ENCODE results near the gene PIP5K1C. TPM values are rescaled to one million over a fixed set of nuclear protein-coding genes. Genes with fewer than 3 reads are reported as not detected.

Gene PIP5K1C
- total and polyA plus RNA-seq, 9 of the 15 experiments (the other 6 are each of a cell fraction or from before 2014, with no cell fraction given) = 0.38 to 22.1 (median 4.1) TPM

DNA sequence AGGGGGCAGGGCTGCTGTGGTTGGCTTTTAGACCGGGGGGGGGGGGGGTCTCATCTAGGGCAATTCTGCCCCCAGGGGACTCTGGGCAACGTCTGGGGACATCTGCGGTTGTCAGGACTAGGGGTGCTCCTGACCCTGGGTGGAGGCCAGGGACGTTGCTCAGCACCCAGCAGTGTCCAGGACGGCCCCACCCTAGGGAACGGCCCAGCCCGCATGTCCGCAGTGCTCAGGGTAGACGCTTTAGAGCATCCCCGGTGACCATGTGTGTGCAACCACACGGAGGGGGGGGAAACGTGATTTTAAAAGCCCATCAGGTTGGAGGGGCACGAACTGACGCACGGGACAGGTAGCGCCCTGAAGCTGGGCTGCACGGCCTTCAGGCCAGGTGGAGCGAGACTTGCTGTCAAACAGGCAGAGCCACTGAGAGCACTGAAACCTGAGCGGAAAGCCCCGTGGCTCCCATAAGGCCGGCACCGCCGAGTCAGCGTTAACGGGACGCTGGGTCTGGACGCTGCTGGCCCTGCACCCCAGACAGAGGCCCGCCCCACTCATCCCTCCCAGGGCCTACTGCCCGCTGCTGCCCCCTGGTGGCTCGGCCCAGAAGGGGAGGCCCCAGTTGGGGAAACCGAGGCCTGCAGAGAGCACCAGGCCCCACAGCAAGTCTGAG lies 82.0 kb downstream of the PIP5K1C start (continued):
- TF ChIP-seq, protein P1, sequence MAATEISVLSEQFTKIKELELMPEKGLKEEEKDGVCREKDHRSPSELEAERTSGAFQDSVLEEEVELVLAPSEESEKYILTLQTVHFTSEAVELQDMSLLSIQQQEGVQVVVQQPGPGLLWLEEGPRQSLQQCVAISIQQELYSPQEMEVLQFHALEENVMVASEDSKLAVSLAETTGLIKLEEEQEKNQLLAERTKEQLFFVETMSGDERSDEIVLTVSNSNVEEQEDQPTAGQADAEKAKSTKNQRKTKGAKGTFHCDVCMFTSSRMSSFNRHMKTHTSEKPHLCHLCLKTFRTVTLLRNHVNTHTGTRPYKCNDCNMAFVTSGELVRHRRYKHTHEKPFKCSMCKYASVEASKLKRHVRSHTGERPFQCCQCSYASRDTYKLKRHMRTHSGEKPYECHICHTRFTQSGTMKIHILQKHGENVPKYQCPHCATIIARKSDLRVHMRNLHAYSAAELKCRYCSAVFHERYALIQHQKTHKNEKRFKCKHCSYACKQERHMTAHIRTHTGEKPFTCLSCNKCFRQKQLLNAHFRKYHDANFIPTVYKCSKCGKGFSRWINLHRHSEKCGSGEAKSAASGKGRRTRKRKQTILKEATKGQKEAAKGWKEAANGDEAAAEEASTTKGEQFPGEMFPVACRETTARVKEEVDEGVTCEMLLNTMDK (IDR thresholded peaks at IDR 0.05; ENCODE audit: borderline replicate concordance, insufficient read depth, low read depth, low read length, poor library complexity, severe bottlenecking) = peak; percentile 89
- TF ChIP-seq NCOR1 (IDR thresholded peaks at IDR 0.05) (no peak), FOXA3 (CRISPR knock-in tag; conservative IDR thresholded peaks at IDR 0.05 in 1 of 2, IDR thresholded peaks at IDR 0.05 in 1 of 2) (no peak), MTA1 (IDR thresholded peaks at IDR 0.05; ENCODE audit: borderline replicate concordance) (no peak), CAMTA2 (CRISPR knock-in tag; conservative IDR thresholded peaks at IDR 0.05) (no peak), SMAD1 (IDR thresholded peaks at IDR 0.05; ENCODE audit: low read depth, low read length, partially characterized antibody) (no peak), MEF2A (IDR thresholded peaks at IDR 0.05; ENCODE audit: control insufficient read depth, low read depth, low read length) (no peak), GATAD2B (IDR thresholded peaks at IDR 0.05; ENCODE audit: borderline replicate concordance) (no peak)
- TF ChIP-seq, protein P2, sequence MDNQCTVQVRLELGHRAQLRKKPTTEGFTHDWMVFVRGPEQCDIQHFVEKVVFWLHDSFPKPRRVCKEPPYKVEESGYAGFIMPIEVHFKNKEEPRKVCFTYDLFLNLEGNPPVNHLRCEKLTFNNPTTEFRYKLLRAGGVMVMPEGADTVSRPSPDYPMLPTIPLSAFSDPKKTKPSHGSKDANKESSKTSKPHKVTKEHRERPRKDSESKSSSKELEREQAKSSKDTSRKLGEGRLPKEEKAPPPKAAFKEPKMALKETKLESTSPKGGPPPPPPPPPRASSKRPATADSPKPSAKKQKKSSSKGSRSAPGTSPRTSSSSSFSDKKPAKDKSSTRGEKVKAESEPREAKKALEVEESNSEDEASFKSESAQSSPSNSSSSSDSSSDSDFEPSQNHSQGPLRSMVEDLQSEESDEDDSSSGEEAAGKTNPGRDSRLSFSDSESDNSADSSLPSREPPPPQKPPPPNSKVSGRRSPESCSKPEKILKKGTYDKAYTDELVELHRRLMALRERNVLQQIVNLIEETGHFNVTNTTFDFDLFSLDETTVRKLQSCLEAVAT (IDR thresholded peaks at IDR 0.05) = no peak
- TF ChIP-seq, protein P3, sequence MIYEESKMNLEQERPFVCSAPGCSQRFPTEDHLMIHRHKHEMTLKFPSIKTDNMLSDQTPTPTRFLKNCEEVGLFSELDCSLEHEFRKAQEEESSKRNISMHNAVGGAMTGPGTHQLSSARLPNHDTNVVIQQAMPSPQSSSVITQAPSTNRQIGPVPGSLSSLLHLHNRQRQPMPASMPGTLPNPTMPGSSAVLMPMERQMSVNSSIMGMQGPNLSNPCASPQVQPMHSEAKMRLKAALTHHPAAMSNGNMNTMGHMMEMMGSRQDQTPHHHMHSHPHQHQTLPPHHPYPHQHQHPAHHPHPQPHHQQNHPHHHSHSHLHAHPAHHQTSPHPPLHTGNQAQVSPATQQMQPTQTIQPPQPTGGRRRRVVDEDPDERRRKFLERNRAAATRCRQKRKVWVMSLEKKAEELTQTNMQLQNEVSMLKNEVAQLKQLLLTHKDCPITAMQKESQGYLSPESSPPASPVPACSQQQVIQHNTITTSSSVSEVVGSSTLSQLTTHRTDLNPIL (CRISPR knock-in tag; IDR thresholded peaks at IDR 0.05) = no peak
- TF ChIP-seq, protein P4, sequence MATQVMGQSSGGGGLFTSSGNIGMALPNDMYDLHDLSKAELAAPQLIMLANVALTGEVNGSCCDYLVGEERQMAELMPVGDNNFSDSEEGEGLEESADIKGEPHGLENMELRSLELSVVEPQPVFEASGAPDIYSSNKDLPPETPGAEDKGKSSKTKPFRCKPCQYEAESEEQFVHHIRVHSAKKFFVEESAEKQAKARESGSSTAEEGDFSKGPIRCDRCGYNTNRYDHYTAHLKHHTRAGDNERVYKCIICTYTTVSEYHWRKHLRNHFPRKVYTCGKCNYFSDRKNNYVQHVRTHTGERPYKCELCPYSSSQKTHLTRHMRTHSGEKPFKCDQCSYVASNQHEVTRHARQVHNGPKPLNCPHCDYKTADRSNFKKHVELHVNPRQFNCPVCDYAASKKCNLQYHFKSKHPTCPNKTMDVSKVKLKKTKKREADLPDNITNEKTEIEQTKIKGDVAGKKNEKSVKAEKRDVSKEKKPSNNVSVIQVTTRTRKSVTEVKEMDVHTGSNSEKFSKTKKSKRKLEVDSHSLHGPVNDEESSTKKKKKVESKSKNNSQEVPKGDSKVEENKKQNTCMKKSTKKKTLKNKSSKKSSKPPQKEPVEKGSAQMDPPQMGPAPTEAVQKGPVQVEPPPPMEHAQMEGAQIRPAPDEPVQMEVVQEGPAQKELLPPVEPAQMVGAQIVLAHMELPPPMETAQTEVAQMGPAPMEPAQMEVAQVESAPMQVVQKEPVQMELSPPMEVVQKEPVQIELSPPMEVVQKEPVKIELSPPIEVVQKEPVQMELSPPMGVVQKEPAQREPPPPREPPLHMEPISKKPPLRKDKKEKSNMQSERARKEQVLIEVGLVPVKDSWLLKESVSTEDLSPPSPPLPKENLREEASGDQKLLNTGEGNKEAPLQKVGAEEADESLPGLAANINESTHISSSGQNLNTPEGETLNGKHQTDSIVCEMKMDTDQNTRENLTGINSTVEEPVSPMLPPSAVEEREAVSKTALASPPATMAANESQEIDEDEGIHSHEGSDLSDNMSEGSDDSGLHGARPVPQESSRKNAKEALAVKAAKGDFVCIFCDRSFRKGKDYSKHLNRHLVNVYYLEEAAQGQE (IDR thresholded peaks at IDR 0.05; ENCODE audit: borderline replicate concordance) = peak; percentile 91
- TF ChIP-seq, protein P4 (CRISPR knock-in tag; IDR thresholded peaks at IDR 0.05; ENCODE audit: low read depth) = no peak
